Spleen (tissue), 11 donors: Measurements from ENCODE around the gene IL17C. TPM values are rescaled to one million over a fixed set of nuclear protein-coding genes. Genes with fewer than 3 reads are reported as not detected.

Experiments used
- DNase-seq: peaks from one replicate; pipeline ENCODE4 v3.0.0-alpha.2; 2020
- H3K27ac ChIP-seq, 8 donors: fragments of 200-600 bp; sonication (generic) in 7 of 8; 1 replicate in 4 of 8; 2 replicates in 4 of 8; pipeline versions ENCODE4 v1.5.0 to v1.8.0; 2016 to 2021; ENCODE audit warnings: inconsistent platforms in 4 of 8, mild to moderate bottlenecking in 4 of 8, moderate library complexity in 1 of 8
- H3K27me3 ChIP-seq, 7 donors: fragments of 200-600 bp; sonication (generic) in 6 of 7; replicated peaks in 1 of 7; 1 replicate in 4 of 7; 2 replicates in 3 of 7; pipeline versions ENCODE4 v1.5.0 to v1.8.0; 2016 to 2021; ENCODE audit warnings: inconsistent platforms in 3 of 7, mild to moderate bottlenecking in 1 of 7
- H3K36me3 ChIP-seq, 6 donors: fragments of 200-600 bp; sonication (generic) in 5 of 6; 1 replicate in 4 of 6; 2 replicates in 2 of 6; pipeline versions ENCODE4 v1.5.0 to v1.8.0; 2016 to 2021; ENCODE audit warnings: inconsistent platforms in 2 of 6
- H3K4me1 ChIP-seq, 6 donors: fragments of 200-600 bp; sonication (generic) in 5 of 6; 1 replicate in 3 of 6; 2 replicates in 3 of 6; pipeline versions ENCODE4 v1.5.0 to v1.8.0; 2016 to 2021; ENCODE audit warnings: inconsistent platforms in 3 of 6
- H3K4me3 ChIP-seq, 8 donors: fragments of 200-600 bp; sonication (generic) in 7 of 8; 1 replicate in 4 of 8; 2 replicates in 4 of 8; pipeline versions ENCODE4 v1.5.0 to v1.8.0; 2016 to 2021; ENCODE audit warnings: inconsistent platforms in 4 of 8, mild to moderate bottlenecking in 4 of 8, moderate library complexity in 2 of 8
- H3K9me3 ChIP-seq, 8 donors: fragments of 200-600 bp; sonication (generic) in 7 of 8; 1 replicate in 4 of 8; 2 replicates in 4 of 8; pipeline versions ENCODE4 v1.5.0 to v1.8.0; 2016 to 2021; ENCODE audit warnings: inconsistent platforms in 4 of 8
- CTCF ChIP-seq, 11 experiments: fragments of 200-600 bp in 7 of 11; fragments of 450-650 bp in 4 of 11; sonication (generic) in 4 of 11; IDR thresholded peaks in 8 of 11; conservative IDR thresholded peaks in 3 of 11; 1 replicate in 7 of 11; 2 replicates in 4 of 11; pipeline versions ENCODE4 v1.4.0 to v1.8.0; 2016 to 2021; ENCODE audit warnings: antibody characterized with exemption in 11 of 11, inconsistent platforms in 4 of 11, mild to moderate bottlenecking in 1 of 11
- POLR2A ChIP-seq, 3 donors: fragments of 450-650 bp; IDR thresholded peaks; one replicate each; pipeline ENCODE4 v1.5.1; 2017; ENCODE audit warnings: antibody characterized with exemption in 3 of 3, mild to moderate bottlenecking in 1 of 3
- POLR2AphosphoS5 ChIP-seq, 3 donors: sonication (generic); formaldehyde crosslinking; IDR thresholded peaks; one replicate each; pipeline ENCODE4 v1.5.1; 2017; ENCODE audit warnings: antibody characterized with exemption in 3 of 3
- WGBS, 5 donors: extraction: QIAGEN DNeasy Blood & Tissue Kit in 3 of 5; methylation state at CpG; one replicate each; pipeline versions ENCODE4 v1.1.5 to v1.1.7; 2013 to 2018; 5-methylcytosine and 5-hydroxymethylcytosine counted together
- intact Hi-C: fragments of 100-400 bp; cut with DNase I; formaldehyde crosslinking; loops from one replicate; pipeline ENCODE4 v1.15.0; 2023; ENCODE audit warnings: low total_unique reads
- polyA plus RNA-seq, 3 donors: library from polyadenylated mRNA; stranded (reverse); fragments of 200-250 nt; gene quantifications; one replicate each; pipeline ENCODE4 v1.2.1, GENCODE V29; 2013
- total RNA-seq, 7 donors: library from RNA; depleted of rRNA in 3 of 7; stranded (reverse); fragments of >200 nt in 3 of 7; fragmentation: NEBNext Ultra II Directional in 4 of 7; extraction: Animal tissue kit (Norgen Biotek cat#: 25700) in 4 of 7; gene quantifications; one replicate each; pipeline versions ENCODE4 v1.1.0 to v1.2.1, GENCODE V29; 2016 to 2021
- donor health status: healthy with polysubstance abuse.
- donor health status: DM: no; HTN: no; CAD: no; lungs with moderate emphysema.
- donor health status: DM: no; HTN: no; CAD: no.
- donor health status: Bipolar disorder and iron deficiency.
- donor health status: healthy.
- donor health status: DM: no; HTN: no; CAD: no.
- donor health status: DM: yes; HTN: yes; CAD: no.

Gene IL17C
- total and polyA plus RNA-seq, 10 donors = 0.39 to 1.2 (median 0.64) TPM; not detected in 5

- no peak overlapping the region for H3K27ac ChIP-seq
- peaks cover 18 to 31% (median 29%) of the 10 kb centered on the region in 6 donors for H3K4me1 ChIP-seq
- no peak overlapping the region for H3K4me3 ChIP-seq
- peaks cover 0 to 68% (median 15%) of the 10 kb centered on the region in 6 donors for H3K36me3 ChIP-seq
- WGBS, 5 donors = 72 to 90% (median 86%) methylated on average over 8 to 13 of the region's 13 CpGs
- no peak for DNase-seq
- H3K9me3 ChIP-seq = no peaks in the 10 kb centered on the region
- intact Hi-C loops = no loop called here
- no peak for TF ChIP-seq CTCF (IDR thresholded peaks at IDR 0.05 in 8 of 11, conservative IDR thresholded peaks at IDR 0.05 in 3 of 11)
- H3K27me3 ChIP-seq = peaks cover 0 to 40% (median 7%) of the 10 kb centered on the region in 7 donors
Observed at GRCh38 chr16:88677721-88678120, 39.3 kb downstream of the IL17C start.

GRCh38 chr16:88678224-88678979 is 40.0 kb downstream of the IL17C start:
- Histone ChIP-seq H3K27ac (no peak overlapping the region), H3K9me3 (no peaks in the 10 kb centered on the region), H3K4me3 (no peak overlapping the region), H3K27me3 (peaks cover 0 to 40% (median 7%) of the 10 kb centered on the region in 7 donors), H3K36me3 (peaks cover 0 to 68% (median 15%) of the 10 kb centered on the region in 6 donors), H3K4me1 (peaks cover 18 to 38% (median 32%) of the 10 kb centered on the region in 6 donors)
- WGBS, 5 donors = 57 to 89% (median 81%) methylated on average over 25 to 32 of the region's 32 CpGs
- DNase-seq = peak; percentile 76
- intact Hi-C loops = no loop called here
- TF ChIP-seq CTCF (IDR thresholded peaks at IDR 0.05 in 8 of 11, conservative IDR thresholded peaks at IDR 0.05 in 3 of 11) (no peak), POLR2AphosphoS5 (IDR thresholded peaks at IDR 0.05) (no peak), POLR2A (IDR thresholded peaks at IDR 0.05) (no peak)

GRCh38 chr16:88680554-88681083 is 42.2 kb downstream of the IL17C start:
- no peaks in the 10 kb centered on the region for H3K9me3 ChIP-seq
- H3K27me3 ChIP-seq = peaks cover 0 to 57% (median 16%) of the 10 kb centered on the region in 7 donors
- peaks cover 24 to 60% (median 48%) of the 10 kb centered on the region in 6 donors for H3K4me1 ChIP-seq
- H3K27ac ChIP-seq = peak overlapping the region in 4 of 8 donors; percentile 90 to 97 (median 92)
- H3K36me3 ChIP-seq = peaks cover 0 to 48% (median 15%) of the 10 kb centered on the region in 6 donors
- intact Hi-C loops = no loop called here
- H3K4me3 ChIP-seq = peak overlapping the region in 1 of 8 donors; percentile 62
- TF ChIP-seq POLR2AphosphoS5 (IDR thresholded peaks at IDR 0.05) (no peak), CTCF (IDR thresholded peaks at IDR 0.05 in 8 of 11, conservative IDR thresholded peaks at IDR 0.05 in 3 of 11) (no peak), POLR2A (IDR thresholded peaks at IDR 0.05) (no peak)
- 82 to 92% (median 83%) methylated on average over 5 of the region's 5 CpGs for WGBS, 5 donors
- no peak for DNase-seq

- intact Hi-C loops = no loop called here
- 41 to 61% (median 48%) methylated on average over 22 to 31 of the region's 31 CpGs for WGBS, 5 donors
- Histone ChIP-seq H3K9me3 (no peaks in the 10 kb centered on the region), H3K36me3 (peaks cover 0 to 42% (median 15%) of the 10 kb centered on the region in 6 donors), H3K27ac (peak overlapping the region; percentile 77 to 97 (median 89)), H3K4me1 (peaks cover 24 to 66% (median 54%) of the 10 kb centered on the region in 6 donors), H3K4me3 (peak overlapping the region in 6 of 8 donors; percentile 7 to 62 (median 14)), H3K27me3 (peaks cover 0 to 63% (median 20%) of the 10 kb centered on the region in 7 donors)
- TF ChIP-seq CTCF (IDR thresholded peaks at IDR 0.05 in 8 of 11, conservative IDR thresholded peaks at IDR 0.05 in 3 of 11) (peak; percentile 31 to 71 (median 51)), POLR2AphosphoS5 (IDR thresholded peaks at IDR 0.05) (peak; percentile 77 to 79 (median 78)), POLR2A (IDR thresholded peaks at IDR 0.05) (no peak)
- DNase-seq = peak; percentile 93
Observed at GRCh38 chr16:88681084-88681680, 42.8 kb downstream of the IL17C start.
